ENCODE data around the gene ATP6V1F. TPM values are rescaled to one million over a fixed set of nuclear protein-coding genes. Genes with fewer than 3 reads are reported as not detected.

ATP6V1F gene
- total RNA-seq, 1 donor from 2014 or later: 144 TPM

GRCh38 chr7:128841171-128841690 is 21.4 kb upstream of the ATP6V1F start:
- Mint-ChIP-seq H3K4me3 (no peak overlapping the region), H3K27me3 (ENCODE audit: low read depth) (no peaks in the 10 kb centered on the region), H3K36me3 (ENCODE audit: low read depth) (no peaks in the 10 kb centered on the region), H3K4me1 (no peaks in the 10 kb centered on the region), H3K27ac (ENCODE audit: unreplicated experiment) (no peak overlapping the region), H3K9me3 (no peaks in the 10 kb centered on the region)
- DNase-seq (ENCODE audit: low read depth, low spot score): no peak
- no peak for TF ChIP-seq CTCF (conservative IDR thresholded peaks at IDR 0.05)

GRCh38 chr7:128841921-128842673 is 20.6 kb upstream of the ATP6V1F start:
- H3K27ac Mint-ChIP-seq (ENCODE audit: unreplicated experiment): no peak overlapping the region
- H3K9me3 Mint-ChIP-seq: no peaks in the 10 kb centered on the region
- no peaks in the 10 kb centered on the region for H3K4me1 Mint-ChIP-seq
- H3K27me3 Mint-ChIP-seq (ENCODE audit: low read depth): no peaks in the 10 kb centered on the region
- TF ChIP-seq CTCF (conservative IDR thresholded peaks at IDR 0.05): peak; percentile 68
- DNase-seq (ENCODE audit: low read depth, low spot score): no peak
- no peak overlapping the region for H3K4me3 Mint-ChIP-seq
- H3K36me3 Mint-ChIP-seq (ENCODE audit: low read depth): no peaks in the 10 kb centered on the region

DNA sequence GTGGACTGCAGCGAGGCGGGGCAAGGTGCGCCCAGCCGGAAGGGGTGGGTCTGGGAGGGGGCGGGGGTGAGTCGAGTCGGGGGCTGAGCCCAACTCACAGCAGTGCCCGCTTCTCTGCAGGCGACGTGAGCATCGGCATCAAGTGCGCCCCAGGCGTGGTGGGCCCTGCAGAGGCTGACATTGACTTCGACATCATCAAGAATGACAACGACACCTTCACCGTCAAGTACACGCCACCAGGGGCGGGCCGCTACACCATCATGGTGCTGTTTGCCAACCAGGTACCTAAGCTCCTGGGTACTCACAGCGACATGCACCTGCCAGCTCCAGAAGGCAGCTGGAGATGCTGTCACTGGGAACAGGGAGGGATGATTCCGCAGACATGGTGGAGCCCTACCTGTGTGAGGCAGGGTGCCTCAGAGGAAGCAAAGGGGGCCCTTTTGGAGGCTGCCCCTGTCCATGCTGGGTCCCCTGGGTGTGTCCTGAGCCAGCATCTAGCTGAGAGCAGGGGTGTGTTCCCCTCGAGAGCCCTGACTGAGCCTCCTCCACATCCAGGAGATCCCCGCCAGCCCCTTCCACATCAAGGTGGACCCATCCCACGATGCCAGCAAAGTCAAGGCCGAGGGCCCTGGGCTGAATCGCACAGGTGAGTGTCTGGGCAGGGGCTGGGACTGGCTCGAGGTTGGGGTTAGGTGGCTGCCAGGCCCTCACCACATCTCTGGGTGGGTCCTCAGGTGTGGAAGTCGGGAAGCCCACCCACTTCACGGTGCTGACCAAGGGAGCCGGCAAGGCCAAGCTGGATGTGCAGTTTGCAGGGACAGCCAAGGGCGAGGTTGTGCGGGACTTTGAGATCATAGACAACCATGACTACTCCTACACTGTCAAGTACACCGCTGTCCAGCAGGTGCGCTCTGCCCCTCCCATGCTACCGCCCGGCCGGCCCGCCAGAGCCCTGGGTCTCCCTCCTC is 19.7 kb upstream of the ATP6V1F start:
- no peak overlapping the region for H3K27ac Mint-ChIP-seq (ENCODE audit: unreplicated experiment)
- DNase-seq (ENCODE audit: low read depth, low spot score): no peak
- no peaks in the 10 kb centered on the region for H3K36me3 Mint-ChIP-seq (ENCODE audit: low read depth)
- H3K27me3 Mint-ChIP-seq (ENCODE audit: low read depth): no peaks in the 10 kb centered on the region
- no peak overlapping the region for H3K4me3 Mint-ChIP-seq
- no peak for TF ChIP-seq CTCF (conservative IDR thresholded peaks at IDR 0.05)
- H3K4me1 Mint-ChIP-seq: no peaks in the 10 kb centered on the region
- H3K9me3 Mint-ChIP-seq: no peaks in the 10 kb centered on the region

GRCh38 chr7:128843938-128844621 is 18.6 kb upstream of the ATP6V1F start:
- no peaks in the 10 kb centered on the region for H3K27me3 Mint-ChIP-seq (ENCODE audit: low read depth)
- DNase-seq (ENCODE audit: low read depth, low spot score): no peak
- H3K27ac Mint-ChIP-seq (ENCODE audit: unreplicated experiment): no peak overlapping the region
- no peaks in the 10 kb centered on the region for H3K36me3 Mint-ChIP-seq (ENCODE audit: low read depth)
- H3K9me3 Mint-ChIP-seq: no peaks in the 10 kb centered on the region
- no peaks in the 10 kb centered on the region for H3K4me1 Mint-ChIP-seq
- H3K4me3 Mint-ChIP-seq: no peak overlapping the region
- no peak for TF ChIP-seq CTCF (conservative IDR thresholded peaks at IDR 0.05)

GRCh38 chr7:128844777-128845311 is 17.8 kb upstream of the ATP6V1F start:
- Mint-ChIP-seq H3K9me3 (no peaks in the 10 kb centered on the region), H3K4me1 (no peaks in the 10 kb centered on the region), H3K27ac (ENCODE audit: unreplicated experiment) (no peak overlapping the region), H3K36me3 (ENCODE audit: low read depth) (no peaks in the 10 kb centered on the region), H3K27me3 (ENCODE audit: low read depth) (no peaks in the 10 kb centered on the region), H3K4me3 (no peak overlapping the region)
- DNase-seq (ENCODE audit: low read depth, low spot score): no peak
- no peak for TF ChIP-seq CTCF (conservative IDR thresholded peaks at IDR 0.05)
